GM12878 (cell line): ENCODE data around the gene MAN1A1.

ENCODE experiments used
- ATF3 ChIP-seq: IDR thresholded peaks from 2 replicates; pipeline ENCODE4 v1.6.1; 2011; ENCODE audit warnings: low read depth, mild to moderate bottlenecking, low read length, moderate library complexity, borderline replicate concordance; ENCODE audit errors: extremely low read depth
- CTCF ChIP-seq, 3 experiments: IDR thresholded peaks in 2 of 3; conservative IDR thresholded peaks in 1 of 3; 2 replicates each; pipeline ENCODE4 v1.5.1; 2011; ENCODE audit warnings: low read depth in 3 of 3, low read length in 3 of 3, mild to moderate bottlenecking in 3 of 3, control low read depth in 2 of 3, moderate library complexity in 2 of 3, inconsistent platforms in 1 of 3, mixed read lengths in 1 of 3; ENCODE audit not compliant: control insufficient read depth in 2 of 3, insufficient read depth in 1 of 3; ENCODE audit errors: extremely low read depth in 1 of 3
- FOXM1 ChIP-seq: IDR thresholded peaks from 2 replicates; pipeline ENCODE4 v1.6.1; 2012; ENCODE audit warnings: low read depth, mild to moderate bottlenecking, inconsistent platforms, low read length, moderate library complexity
- GABPA ChIP-seq: IDR thresholded peaks from 2 replicates; pipeline ENCODE4 v1.6.1; 2014; ENCODE audit warnings: antibody characterized with exemption, low read depth, mild to moderate bottlenecking, inconsistent platforms
- POLR2AphosphoS5 ChIP-seq: IDR thresholded peaks from 2 replicates; pipeline ENCODE4 v1.6.1; 2011; ENCODE audit warnings: mild to moderate bottlenecking, low read length, inconsistent platforms
- REST ChIP-seq: IDR thresholded peaks from 2 replicates; pipeline ENCODE4 v1.6.1; 2012; ENCODE audit warnings: mild to moderate bottlenecking, low read depth, low read length
- SMAD1 ChIP-seq: fragments of 450-650 bp; IDR thresholded peaks from 2 replicates; pipeline ENCODE4 v1.6.1; 2018; ENCODE audit warnings: mild to moderate bottlenecking, low read depth; ENCODE audit not compliant: partially characterized antibody
- SP1 ChIP-seq: IDR thresholded peaks from one replicate; pipeline ENCODE4 v1.6.1; 2011; ENCODE audit warnings: low read depth, low read length
- STAT3 ChIP-seq: IDR thresholded peaks from 2 replicates; pipeline ENCODE4 v1.6.1; 2011; ENCODE audit warnings: low read depth, low read length, improper control_type of control experiment
- USF1 ChIP-seq: IDR thresholded peaks from 2 replicates; pipeline ENCODE4 v1.6.1; 2011; ENCODE audit warnings: borderline replicate concordance, low read depth, mild to moderate bottlenecking, moderate library complexity, mixed read lengths, low read length; ENCODE audit not compliant: insufficient read depth; ENCODE audit errors: extremely low read length
- USF2 ChIP-seq: IDR thresholded peaks from 2 replicates; pipeline ENCODE4 v1.6.1; 2011; ENCODE audit warnings: low read depth, low read length, improper control_type of control experiment, borderline replicate concordance
- ZNF274 ChIP-seq: IDR thresholded peaks from one replicate; pipeline ENCODE4 v1.8.0; 2011; ENCODE audit not compliant: insufficient read length, insufficient read depth
- ZZZ3 ChIP-seq: IDR thresholded peaks from 2 replicates; pipeline ENCODE4 v1.6.1; 2011; ENCODE audit warnings: low read depth; ENCODE audit not compliant: control insufficient read depth, insufficient read length

- no peak for TF ChIP-seq CTCF (IDR thresholded peaks at IDR 0.05 in 2 of 3, conservative IDR thresholded peaks at IDR 0.05 in 1 of 3; ENCODE audit: control insufficient read depth in 2 of 3, extremely low read depth in 1 of 3, insufficient read depth in 1 of 3, low read depth in 3 of 3, low read length in 3 of 3)
- TF ChIP-seq USF1, result no peak
- no peak for TF ChIP-seq SMAD1
- no peak for TF ChIP-seq GABPA
- no peak for TF ChIP-seq FOXM1
- no peak for TF ChIP-seq SP1
- TF ChIP-seq POLR2AphosphoS5, result no peak
- TF ChIP-seq REST, result no peak
- TF ChIP-seq STAT3, result no peak
- TF ChIP-seq ZZZ3, result no peak
- TF ChIP-seq ZNF274, result no peak
- TF ChIP-seq ATF3, result no peak
- TF ChIP-seq USF2, result no peak
These were observed 43.1 kb downstream of the MAN1A1 start for GRCh38 chr6:119306396-119306968.
